SK-N-SH treated with all-trans-retinoic acid at 6 μM for 48 hours (cell line): ENCODE data around the gene ERVK3-1.

Experiments used
- CSDC2 ChIP-seq: fragments of 250-450 bp; sonication (Bioruptor Pico); IDR thresholded peaks from 2 replicates; pipeline ENCODE4 v1.5.0; 2020; ENCODE audit warnings: mild to moderate bottlenecking, moderate library complexity
- ESRRG ChIP-seq: fragments of 250-450 bp; sonication (Bioruptor Pico); IDR thresholded peaks from 2 replicates; pipeline ENCODE4 v1.6.1; 2021; ENCODE audit warnings: mild to moderate bottlenecking
- ISL1 ChIP-seq: fragments of 250-450 bp; sonication (Bioruptor Pico); IDR thresholded peaks from 2 replicates; pipeline ENCODE4 v2.1.2; 2022; ENCODE audit warnings: mild to moderate bottlenecking, moderate library complexity
- RARB ChIP-seq: fragments of 250-450 bp; sonication (Bioruptor Pico); IDR thresholded peaks from 2 replicates; pipeline ENCODE4 v1.8.0; 2021; ENCODE audit warnings: mild to moderate bottlenecking, moderate library complexity
- TCF4 ChIP-seq: fragments of 250-450 bp; sonication (Bioruptor Pico); IDR thresholded peaks from 2 replicates; pipeline ENCODE4 v1.8.0; 2021; ENCODE audit warnings: mild to moderate bottlenecking, moderate library complexity, borderline replicate concordance
- TOX ChIP-seq: fragments of 250-450 bp; sonication (Bioruptor Pico); IDR thresholded peaks from 2 replicates; pipeline ENCODE4 v1.8.0; 2021; ENCODE audit warnings: mild to moderate bottlenecking, moderate library complexity, borderline replicate concordance
- ZFP3 ChIP-seq: fragments of 250-450 bp; sonication (Bioruptor Pico); IDR thresholded peaks from 2 replicates; pipeline ENCODE4 v1.5.0; 2020; ENCODE audit warnings: mild to moderate bottlenecking, moderate library complexity
- TF ChIP-seq, protein P1 (sequence below): fragments of 250-450 bp; sonication (Bioruptor Pico); IDR thresholded peaks from 2 replicates; pipeline ENCODE4 v1.5.1; 2020; ENCODE audit warnings: low read depth, mild to moderate bottlenecking, moderate library complexity

DNA sequence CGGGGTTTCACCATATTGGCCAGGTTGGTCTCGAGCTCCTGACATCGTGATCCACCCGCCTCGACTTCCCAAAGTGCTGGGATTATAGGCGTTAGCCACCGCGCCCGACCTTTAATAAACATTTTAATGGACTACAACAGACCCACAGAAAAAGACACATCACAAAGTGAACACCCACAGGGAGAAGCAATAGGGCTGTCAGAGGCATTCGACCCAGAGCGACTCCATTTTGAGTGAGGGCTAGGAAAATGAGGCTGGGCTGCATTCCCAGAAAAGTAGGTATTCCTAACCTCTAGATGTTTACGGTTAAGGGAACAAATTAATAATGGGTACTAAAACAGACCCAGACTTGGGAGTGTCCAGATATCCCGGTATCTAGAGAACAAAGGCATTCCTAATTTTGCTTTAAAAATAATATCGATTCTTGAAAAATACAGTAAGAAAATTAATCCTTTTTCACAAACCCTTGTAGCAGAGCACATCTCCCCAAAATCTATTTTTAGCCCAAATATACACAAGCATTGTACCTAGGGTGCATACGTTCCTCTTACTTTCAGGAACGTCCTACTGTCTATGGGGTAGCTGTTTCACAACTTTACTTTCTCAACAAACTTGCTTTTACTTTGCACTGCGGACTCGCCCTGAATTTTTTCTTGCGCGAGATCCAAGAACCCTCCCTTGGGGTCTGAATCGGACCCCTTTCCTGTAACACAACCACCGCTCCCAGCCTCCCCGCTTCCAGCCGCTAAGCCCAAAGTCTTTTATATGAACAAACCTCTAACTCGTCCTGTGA is 27.2 kb upstream of the ERVK3-1 start:
- TF ChIP-seq CSDC2 (no peak), RARB (CRISPR knock-in tag) (no peak), ESRRG (no peak), TCF4 (CRISPR knock-in tag) (no peak), TOX (CRISPR knock-in tag) (no peak), ZFP3 (CRISPR knock-in tag) (no peak), ISL1 (CRISPR knock-in tag) (no peak)
- TF ChIP-seq, protein P1, sequence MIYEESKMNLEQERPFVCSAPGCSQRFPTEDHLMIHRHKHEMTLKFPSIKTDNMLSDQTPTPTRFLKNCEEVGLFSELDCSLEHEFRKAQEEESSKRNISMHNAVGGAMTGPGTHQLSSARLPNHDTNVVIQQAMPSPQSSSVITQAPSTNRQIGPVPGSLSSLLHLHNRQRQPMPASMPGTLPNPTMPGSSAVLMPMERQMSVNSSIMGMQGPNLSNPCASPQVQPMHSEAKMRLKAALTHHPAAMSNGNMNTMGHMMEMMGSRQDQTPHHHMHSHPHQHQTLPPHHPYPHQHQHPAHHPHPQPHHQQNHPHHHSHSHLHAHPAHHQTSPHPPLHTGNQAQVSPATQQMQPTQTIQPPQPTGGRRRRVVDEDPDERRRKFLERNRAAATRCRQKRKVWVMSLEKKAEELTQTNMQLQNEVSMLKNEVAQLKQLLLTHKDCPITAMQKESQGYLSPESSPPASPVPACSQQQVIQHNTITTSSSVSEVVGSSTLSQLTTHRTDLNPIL (CRISPR knock-in tag): no peak
